ENCODE measurements around the gene USP20.

Gene USP20

GRCh38 chr9:129864991-129865647 lies 29.9 kb downstream of the USP20 start:
- TF ChIP-seq CTCF (conservative IDR thresholded peaks at IDR 0.05) (no peak), ZFX (IDR thresholded peaks at IDR 0.05) (no peak)
- H3K27ac ChIP-seq, result no peak overlapping the region

DNA sequence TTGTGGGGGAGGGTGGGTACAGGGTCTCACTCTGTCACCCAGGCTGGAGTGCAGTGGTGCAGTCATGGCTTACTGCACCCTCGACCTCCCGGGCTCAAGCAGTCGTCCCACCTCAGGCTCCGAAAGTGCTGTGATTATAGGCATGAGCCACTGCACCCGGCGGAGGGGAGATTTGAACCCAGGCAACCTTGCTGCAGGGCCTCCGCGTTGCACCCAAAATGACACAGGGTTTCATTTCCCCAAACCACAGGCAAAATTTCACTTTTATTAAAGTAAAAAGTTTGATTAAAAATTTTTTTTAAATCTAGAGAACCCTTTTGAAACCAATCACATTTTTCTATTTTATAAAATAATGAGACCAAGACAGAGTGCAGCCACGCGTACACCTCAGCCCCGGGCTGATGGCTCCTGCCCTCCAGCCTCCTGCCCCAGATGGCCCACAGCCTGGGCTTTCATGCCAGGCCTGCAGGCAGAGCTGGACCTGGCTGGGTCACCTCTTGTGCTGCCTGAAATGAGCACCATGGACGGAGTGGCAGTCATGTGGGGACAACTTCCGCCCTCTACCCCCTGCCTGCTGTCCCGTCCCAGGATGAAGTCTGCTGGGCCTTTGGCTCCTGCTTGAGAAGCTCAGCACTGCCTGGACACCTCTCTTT lies 30.5 kb downstream of the USP20 start:
- TF ChIP-seq CTCF (conservative IDR thresholded peaks at IDR 0.05) (no peak), ZFX (IDR thresholded peaks at IDR 0.05) (no peak)
- H3K27ac ChIP-seq, result no peak overlapping the region

GRCh38 chr9:129866394-129867135 lies 31.3 kb downstream of the USP20 start:
- H3K27ac ChIP-seq, result no peak overlapping the region

GRCh38 chr9:129867136-129868022 lies 32.1 kb downstream of the USP20 start:
- no peak for TF ChIP-seq CTCF (conservative IDR thresholded peaks at IDR 0.05)
- no peak for TF ChIP-seq ZFX (IDR thresholded peaks at IDR 0.05)

More at GRCh38 chr9:129866394-129867135, 31.3 kb downstream of the USP20 start:
- TF ChIP-seq ZFX (IDR thresholded peaks at IDR 0.05) (no peak), CTCF (conservative IDR thresholded peaks at IDR 0.05) (no peak)

GRCh38 chr9:129868023-129868871 lies 33.0 kb downstream of the USP20 start:
- TF ChIP-seq ZFX (IDR thresholded peaks at IDR 0.05) (no peak), CTCF (conservative IDR thresholded peaks at IDR 0.05) (no peak)
- no peak overlapping the region for H3K27ac ChIP-seq

More at GRCh38 chr9:129867136-129868022, 32.1 kb downstream of the USP20 start:
- H3K27ac ChIP-seq, result no peak overlapping the region

DNA sequence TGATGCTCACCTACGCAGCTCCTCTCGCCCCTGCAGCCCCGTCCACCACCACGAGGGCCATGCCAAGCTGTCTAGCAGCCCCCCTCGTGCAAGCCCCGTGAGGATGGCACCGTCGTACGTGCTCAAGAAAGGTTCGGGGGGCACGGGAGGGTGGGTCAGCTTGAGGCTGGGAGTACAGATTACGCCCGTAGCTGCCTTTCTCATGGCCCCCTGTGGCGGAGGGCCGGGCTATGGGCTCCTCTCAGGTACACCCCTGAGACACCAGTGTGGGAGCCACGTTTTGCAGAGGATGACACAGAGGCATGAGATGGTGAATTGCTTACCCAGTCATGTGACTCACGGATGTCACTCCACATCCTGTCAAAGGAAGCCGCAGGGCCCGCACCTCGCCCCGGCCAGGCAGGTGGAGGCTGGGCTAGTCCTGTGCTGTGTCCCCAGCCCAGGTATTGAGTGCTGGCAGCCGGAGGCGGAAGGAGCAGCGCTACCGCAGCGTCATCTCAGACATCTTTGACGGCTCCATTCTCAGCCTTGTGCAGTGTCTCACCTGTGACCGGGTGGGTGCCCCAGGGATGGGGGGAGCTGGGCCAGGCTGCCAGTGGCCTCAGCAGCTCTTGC lies 33.7 kb downstream of the USP20 start:
- no peak for TF ChIP-seq CTCF (conservative IDR thresholded peaks at IDR 0.05)
- no peak for TF ChIP-seq ZFX (IDR thresholded peaks at IDR 0.05)
- H3K27ac ChIP-seq, result no peak overlapping the region

Data from C4-2B (cell line).